PC-3 (cell line): ENCODE results near the gene PRUNE2. TPM values are rescaled to one million over a fixed set of nuclear protein-coding genes. Genes with fewer than 3 reads are reported as not detected.

ENCODE experiments used
- ATAC-seq: fragments of 200-7000 bp; cut with Tn5 transposase; 2 replicates; pipeline ENCODE4 v1.9.1; 2020; ENCODE audit warnings: mild to moderate bottlenecking, moderate library complexity
- BruUV-seq: library from RNA; stranded (reverse); fragments of 400-500 nt; replicated peaks from 2 replicates; lab custom pipeline; 2021; lab: Mats Ljungman, UMichigan
- CTCF ChIA-PET: fragments of 300-600 bp; sonication (Branson Sonifier 250); formaldehyde crosslinking; loops from one replicate; lab custom pipeline; 2022; ENCODE audit warnings: antibody characterized with exemption; lab: Charles Lee
- POLR2A ChIA-PET: fragments of 300-600 bp; sonication (Branson Sonifier 250); formaldehyde crosslinking; loops from one replicate; lab custom pipeline; 2022; ENCODE audit warnings: antibody characterized with exemption; ENCODE audit not compliant: unreplicated experiment; lab: Charles Lee
- DNase-seq: peaks from one replicate; pipeline ENCODE4 v3.0.0-alpha.2; 2015
- H2AFZ ChIP-seq: fragments of 300-600 bp; sonication (generic); 2 replicates; pipeline ENCODE4 v1.6.0; 2016; ENCODE audit warnings: antibody characterized with exemption, low read length
- H3F3A ChIP-seq: fragments of 300-600 bp; sonication (generic); one replicate; pipeline ENCODE4 v1.6.0; 2017; ENCODE audit warnings: antibody characterized with exemption, low read length, control low read depth, mild to moderate bottlenecking; ENCODE audit not compliant: unreplicated experiment
- H3K27ac ChIP-seq: fragments of 300-600 bp; sonication (generic); 2 replicates; pipeline ENCODE4 v1.5.1; 2016; ENCODE audit warnings: mild to moderate bottlenecking, low read length
- H3K27me3 ChIP-seq: fragments of 300-600 bp; sonication (generic); 2 replicates; pipeline ENCODE4 v1.6.1; 2016; ENCODE audit warnings: low read length, mixed read lengths
- H3K36me3 ChIP-seq: fragments of 300-600 bp; sonication (generic); 2 replicates; pipeline ENCODE4 v1.6.1; 2016; ENCODE audit warnings: low read depth, mixed run types, low read length, mixed read lengths
- H3K4me1 ChIP-seq: fragments of 300-600 bp; sonication (generic); 2 replicates; pipeline ENCODE4 v1.5.1; 2016; ENCODE audit warnings: low read length; ENCODE audit not compliant: insufficient read depth
- H3K4me2 ChIP-seq: fragments of 300-600 bp; sonication (generic); 2 replicates; pipeline ENCODE4 v1.6.0; 2016; ENCODE audit warnings: low read length
- H3K4me3 ChIP-seq: fragments of 300-600 bp; sonication (generic); 2 replicates; pipeline ENCODE4 v1.5.1; 2016; ENCODE audit warnings: mild to moderate bottlenecking, low read length, mixed read lengths
- H3K79me2 ChIP-seq: fragments of 300-600 bp; sonication (generic); 2 replicates; pipeline ENCODE4 v1.6.1; 2017; ENCODE audit warnings: low read length, mixed read lengths
- H3K9ac ChIP-seq: fragments of 300-600 bp; sonication (generic); 2 replicates; pipeline ENCODE4 v1.6.0; 2016; ENCODE audit warnings: mild to moderate bottlenecking, low read length
- H3K9me2 ChIP-seq: fragments of 300-600 bp; sonication (generic); replicated peaks from 2 replicates; pipeline ENCODE4 v1.6.1; 2016; ENCODE audit warnings: mixed run types, low read length, mixed read lengths
- H3K9me3 ChIP-seq: fragments of 300-600 bp; sonication (generic); 2 replicates; pipeline ENCODE4 v1.6.1; 2016; ENCODE audit warnings: low read length, mixed read lengths
- H4K20me1 ChIP-seq: fragments of 300-600 bp; sonication (generic); 2 replicates; pipeline ENCODE4 v1.6.1; 2016; ENCODE audit warnings: low read length, mixed read lengths
- CTCF ChIP-seq: fragments of 300-600 bp; sonication (generic); conservative IDR thresholded peaks from 2 replicates; pipeline ENCODE4 v1.5.1; 2017; ENCODE audit warnings: antibody characterized with exemption, low read depth, mild to moderate bottlenecking, low read length
- EZH2 ChIP-seq: fragments of 300-600 bp; sonication (generic); IDR thresholded peaks from one replicate; pipeline ENCODE4 v1.6.1; 2017; ENCODE audit warnings: antibody characterized with exemption, mild to moderate bottlenecking, low read length; ENCODE audit not compliant: unreplicated experiment
- EZH2phosphoT487 ChIP-seq: fragments of 300-600 bp; sonication (generic); IDR thresholded peaks from 2 replicates; pipeline ENCODE4 v1.6.1; 2018; ENCODE audit warnings: mild to moderate bottlenecking, antibody characterized with exemption, low read length, borderline replicate concordance
- intact Hi-C: fragments of 100-400 bp; cut with micrococcal nuclease; formaldehyde crosslinking; loops from 2 replicates; pipeline ENCODE4 v1.9.0; 2023
- total RNA-seq: library from RNA; depleted of rRNA; stranded (reverse); fragments of >200 nt; gene quantifications from 2 replicates; pipeline ENCODE4 v1.2.3, GENCODE V29; 2014

Gene PRUNE2
- total RNA-seq, 1 experiment from 2014 or later, result not detected

GRCh38 chr9:76803083-76803482 is 102.8 kb downstream of the PRUNE2 start:
- TF ChIP-seq CTCF, result no peak
- no peak for TF ChIP-seq EZH2
- no peak for TF ChIP-seq EZH2phosphoT487
- BruUV-seq, result no TSS peak
- no peak overlapping the region for H3K4me2 ChIP-seq
- no peak overlapping the region for H3K27ac ChIP-seq
- ChIA-PET POLR2A (no interaction called here), CTCF (no interaction called here)
- H3K36me3 ChIP-seq, result no peaks in the 10 kb centered on the region
- H3K9me2 ChIP-seq, result no peaks in the 10 kb centered on the region
- H4K20me1 ChIP-seq, result no peaks in the 10 kb centered on the region
- H2AFZ ChIP-seq, result no peak overlapping the region
- ATAC-seq (no peak), DNase-seq (no peak)
- H3K27me3 ChIP-seq, result peaks cover 49% of the 10 kb centered on the region
- H3F3A ChIP-seq, result no peaks in the 10 kb centered on the region
- intact Hi-C loops, result no loop called here
- no peaks in the 10 kb centered on the region for H3K9me3 ChIP-seq
- no peak overlapping the region for H3K9ac ChIP-seq
- no peak overlapping the region for H3K4me3 ChIP-seq
- no peaks in the 10 kb centered on the region for H3K79me2 ChIP-seq
- no peaks in the 10 kb centered on the region for H3K4me1 ChIP-seq

GRCh38 chr9:76800901-76801300 is 105.0 kb downstream of the PRUNE2 start:
- H3K36me3 ChIP-seq, result no peaks in the 10 kb centered on the region
- ChIA-PET POLR2A (interaction anchor here (0.6 kb wide), 1 partner anchor 59 kb away, joined by 4 read pairs; no protein-coding TSS in a partner anchor), CTCF (no interaction called here)
- H3K9me2 ChIP-seq, result no peaks in the 10 kb centered on the region
- H3K4me3 ChIP-seq, result no peak overlapping the region
- H3K4me1 ChIP-seq, result no peaks in the 10 kb centered on the region
- intact Hi-C loops, result no loop called here
- no peak overlapping the region for H2AFZ ChIP-seq
- DNase-seq (no peak), ATAC-seq (no peak)
- H3K9ac ChIP-seq, result no peak overlapping the region
- no peaks in the 10 kb centered on the region for H4K20me1 ChIP-seq
- BruUV-seq, result no TSS peak
- H3K9me3 ChIP-seq, result no peaks in the 10 kb centered on the region
- no peaks in the 10 kb centered on the region for H3F3A ChIP-seq
- peaks cover 67% of the 10 kb centered on the region for H3K27me3 ChIP-seq
- TF ChIP-seq CTCF, result no peak
- no peak for TF ChIP-seq EZH2
- TF ChIP-seq EZH2phosphoT487, result no peak
- H3K4me2 ChIP-seq, result no peak overlapping the region
- no peak overlapping the region for H3K27ac ChIP-seq
- no peaks in the 10 kb centered on the region for H3K79me2 ChIP-seq

GRCh38 chr9:76799473-76799872 is 106.4 kb downstream of the PRUNE2 start:
- BruUV-seq, result no TSS peak
- no peak for ATAC-seq

More at GRCh38 chr9:76799473-76799872, 106.4 kb downstream of the PRUNE2 start:
- H3K9ac ChIP-seq, result no peak overlapping the region
- H3K9me3 ChIP-seq, result no peaks in the 10 kb centered on the region
- no peaks in the 10 kb centered on the region for H4K20me1 ChIP-seq
- no peak for TF ChIP-seq EZH2phosphoT487
- TF ChIP-seq EZH2, result no peak
- TF ChIP-seq CTCF, result no peak
- no peaks in the 10 kb centered on the region for H3F3A ChIP-seq
- H3K27ac ChIP-seq, result no peak overlapping the region
- H3K4me1 ChIP-seq, result no peaks in the 10 kb centered on the region
- ChIA-PET POLR2A (no interaction called here), CTCF (no interaction called here)
- no peaks in the 10 kb centered on the region for H3K36me3 ChIP-seq
- no peaks in the 10 kb centered on the region for H3K9me2 ChIP-seq
- no peak overlapping the region for H2AFZ ChIP-seq
- no peaks in the 10 kb centered on the region for H3K79me2 ChIP-seq
- intact Hi-C loops, result no loop called here
- peaks cover 75% of the 10 kb centered on the region for H3K27me3 ChIP-seq
- no peak overlapping the region for H3K4me2 ChIP-seq
- no peak for DNase-seq
- H3K4me3 ChIP-seq, result no peak overlapping the region
